Amygdala (tissue), 56 donors: ENCODE results near the gene DHCR7.
"Not testable (repeated sequence)": the region's sequence is repeated elsewhere in the genome, so short reads cannot be mapped to it uniquely, and the experiment has no call there.

ENCODE experiments used
- DNase-seq, 56 donors: peaks; one replicate each; lab custom pipeline; 2025; lab: John Stamatoyannopoulos, UW

Gene DHCR7

GRCh38 chr11:71423181-71423790 lies 24.9 kb downstream of the DHCR7 start:
- no peak for DNase-seq

- not testable (repeated sequence) for DNase-seq
Observed at GRCh38 chr11:71422318-71422717, 25.9 kb downstream of the DHCR7 start.

GRCh38 chr11:71421392-71421950 lies 26.7 kb downstream of the DHCR7 start:
- DNase-seq: no peak

- DNase-seq: peak in 14 of 56 donors; percentile 5 to 46 (median 19)
Observed at GRCh38 chr11:71420455-71421241, 27.5 kb downstream of the DHCR7 start.

GRCh38 chr11:71418643-71419042 lies 29.6 kb downstream of the DHCR7 start:
- peak in 18 of 56 donors; percentile 11 to 60 (median 43) for DNase-seq

- DNase-seq: no peak
Observed at GRCh38 chr11:71414645-71415044, 33.5 kb downstream of the DHCR7 start.

GRCh38 chr11:71410363-71410966 lies 37.7 kb downstream of the DHCR7 start:
- no peak for DNase-seq

- no peak for DNase-seq
Observed at GRCh38 chr11:71408826-71409225, 39.4 kb downstream of the DHCR7 start.

- DNase-seq: no peak
Observed at GRCh38 chr11:71407356-71407755, 40.8 kb downstream of the DHCR7 start.

- no peak for DNase-seq
Observed at GRCh38 chr11:71406681-71407080, 41.5 kb downstream of the DHCR7 start.

GRCh38 chr11:71404209-71404608 lies 44.0 kb downstream of the DHCR7 start:
- DNase-seq: no peak

GRCh38 chr11:71402878-71403277 lies 45.3 kb downstream of the DHCR7 start:
- no peak for DNase-seq

- no peak for DNase-seq
Observed at GRCh38 chr11:71400216-71400615, 48.0 kb downstream of the DHCR7 start.

GRCh38 chr11:71399341-71399740 lies 48.9 kb downstream of the DHCR7 start:
- no peak for DNase-seq

GRCh38 chr11:71397961-71398360 lies 50.2 kb downstream of the DHCR7 start:
- DNase-seq: no peak

GRCh38 chr11:71397331-71397860 lies 50.8 kb downstream of the DHCR7 start:
- DNase-seq: no peak

GRCh38 chr11:71396548-71397123 lies 51.6 kb downstream of the DHCR7 start:
- DNase-seq: no peak

- DNase-seq: no peak
Observed at GRCh38 chr11:71395774-71396173, 52.4 kb downstream of the DHCR7 start.

- DNase-seq: no peak
Observed at GRCh38 chr11:71395263-71395560, 53.0 kb downstream of the DHCR7 start.

- no peak for DNase-seq
Observed at GRCh38 chr11:71393283-71393682, 54.9 kb downstream of the DHCR7 start.

- no peak for DNase-seq
Observed at GRCh38 chr11:71391796-71392195, 56.4 kb downstream of the DHCR7 start.
